KMS-11 (cell line): ENCODE measurements around the gene CPA3.

Source experiments
- H2AFZ ChIP-seq: fragments of 200-600 bp; sonication (generic); 2 replicates; pipeline ENCODE4 v1.6.1; 2016; ENCODE audit warnings: antibody characterized with exemption, mixed run types, low read depth
- H3K27ac ChIP-seq: fragments of 200-600 bp; sonication (generic); 2 replicates; pipeline ENCODE4 v1.6.1; 2016; ENCODE audit warnings: mild to moderate bottlenecking, mixed run types
- H3K27me3 ChIP-seq: fragments of 200-600 bp; sonication (generic); 2 replicates; pipeline ENCODE4 v1.6.1; 2017; ENCODE audit warnings: mild to moderate bottlenecking, low read depth, mixed run types, moderate library complexity; ENCODE audit not compliant: insufficient read depth
- H3K36me3 ChIP-seq: fragments of 200-600 bp; sonication (generic); 2 replicates; pipeline ENCODE4 v1.6.1; 2017; ENCODE audit warnings: mild to moderate bottlenecking, mixed run types; ENCODE audit not compliant: insufficient read depth
- H3K4me1 ChIP-seq: fragments of 200-600 bp; sonication (generic); 2 replicates; pipeline ENCODE4 v1.6.1; 2016; ENCODE audit warnings: mild to moderate bottlenecking, low read depth, mixed run types; ENCODE audit not compliant: poor library complexity, severe bottlenecking
- H3K4me2 ChIP-seq: fragments of 200-600 bp; sonication (generic); 2 replicates; pipeline ENCODE4 v1.7.0; 2016; ENCODE audit warnings: mild to moderate bottlenecking, mixed run types
- H3K4me3 ChIP-seq: fragments of 200-600 bp; sonication (generic); IDR thresholded peaks from 2 replicates; pipeline ENCODE4 v1.6.1; 2017; ENCODE audit warnings: low read depth, low read length, mixed read lengths; ENCODE audit not compliant: insufficient read depth
- H3K79me2 ChIP-seq: fragments of 200-600 bp; sonication (generic); 2 replicates; pipeline ENCODE4 v1.6.1; 2016; ENCODE audit warnings: low read depth, mixed run types; ENCODE audit not compliant: insufficient read depth
- H3K9ac ChIP-seq: fragments of 200-600 bp; sonication (generic); 2 replicates; pipeline ENCODE4 v1.6.1; 2016; ENCODE audit warnings: mild to moderate bottlenecking, mixed run types
- H4K20me1 ChIP-seq: fragments of 200-600 bp; sonication (generic); 2 replicates; pipeline ENCODE4 v1.6.1; 2016; ENCODE audit warnings: mild to moderate bottlenecking, mixed run types; ENCODE audit not compliant: insufficient read depth
- TF ChIP-seq, protein P1 (sequence below): fragments of 200-600 bp; sonication (generic); conservative IDR thresholded peaks from 2 replicates; pipeline ENCODE4 v1.6.1; 2017; ENCODE audit warnings: low read depth, mild to moderate bottlenecking, antibody characterized with exemption, low read length, moderate library complexity, mixed read lengths

The CPA3 gene

DNA sequence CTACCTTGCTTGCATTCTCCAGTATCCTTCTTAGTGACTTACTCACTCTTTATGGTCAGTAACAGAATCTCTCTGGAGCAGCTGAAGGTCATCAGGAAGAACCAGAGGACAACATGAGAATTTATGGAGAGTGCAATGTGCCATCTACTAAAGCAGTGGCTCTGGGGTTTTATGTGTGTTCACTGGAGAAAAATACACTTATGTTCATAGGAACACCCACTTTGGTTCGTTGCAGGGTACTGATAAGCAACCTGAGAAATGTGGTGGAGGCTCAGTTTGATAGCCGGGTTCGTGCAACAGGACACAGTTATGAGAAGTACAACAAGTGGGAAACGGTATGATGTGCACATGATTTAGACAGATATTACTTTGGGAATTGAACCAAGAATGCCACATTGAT, 24.6 kb upstream of the CPA3 start:
- Histone ChIP-seq H3K4me3 (no peak overlapping the region), H2AFZ (no peak overlapping the region), H4K20me1 (no peaks in the 10 kb centered on the region), H3K9ac (no peak overlapping the region), H3K36me3 (no peaks in the 10 kb centered on the region), H3K4me1 (no peaks in the 10 kb centered on the region), H3K79me2 (no peaks in the 10 kb centered on the region), H3K27me3 (no peaks in the 10 kb centered on the region), H3K4me2 (no peak overlapping the region), H3K27ac (no peak overlapping the region)
- TF ChIP-seq, protein P1, sequence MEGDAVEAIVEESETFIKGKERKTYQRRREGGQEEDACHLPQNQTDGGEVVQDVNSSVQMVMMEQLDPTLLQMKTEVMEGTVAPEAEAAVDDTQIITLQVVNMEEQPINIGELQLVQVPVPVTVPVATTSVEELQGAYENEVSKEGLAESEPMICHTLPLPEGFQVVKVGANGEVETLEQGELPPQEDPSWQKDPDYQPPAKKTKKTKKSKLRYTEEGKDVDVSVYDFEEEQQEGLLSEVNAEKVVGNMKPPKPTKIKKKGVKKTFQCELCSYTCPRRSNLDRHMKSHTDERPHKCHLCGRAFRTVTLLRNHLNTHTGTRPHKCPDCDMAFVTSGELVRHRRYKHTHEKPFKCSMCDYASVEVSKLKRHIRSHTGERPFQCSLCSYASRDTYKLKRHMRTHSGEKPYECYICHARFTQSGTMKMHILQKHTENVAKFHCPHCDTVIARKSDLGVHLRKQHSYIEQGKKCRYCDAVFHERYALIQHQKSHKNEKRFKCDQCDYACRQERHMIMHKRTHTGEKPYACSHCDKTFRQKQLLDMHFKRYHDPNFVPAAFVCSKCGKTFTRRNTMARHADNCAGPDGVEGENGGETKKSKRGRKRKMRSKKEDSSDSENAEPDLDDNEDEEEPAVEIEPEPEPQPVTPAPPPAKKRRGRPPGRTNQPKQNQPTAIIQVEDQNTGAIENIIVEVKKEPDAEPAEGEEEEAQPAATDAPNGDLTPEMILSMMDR: no peak

DNA sequence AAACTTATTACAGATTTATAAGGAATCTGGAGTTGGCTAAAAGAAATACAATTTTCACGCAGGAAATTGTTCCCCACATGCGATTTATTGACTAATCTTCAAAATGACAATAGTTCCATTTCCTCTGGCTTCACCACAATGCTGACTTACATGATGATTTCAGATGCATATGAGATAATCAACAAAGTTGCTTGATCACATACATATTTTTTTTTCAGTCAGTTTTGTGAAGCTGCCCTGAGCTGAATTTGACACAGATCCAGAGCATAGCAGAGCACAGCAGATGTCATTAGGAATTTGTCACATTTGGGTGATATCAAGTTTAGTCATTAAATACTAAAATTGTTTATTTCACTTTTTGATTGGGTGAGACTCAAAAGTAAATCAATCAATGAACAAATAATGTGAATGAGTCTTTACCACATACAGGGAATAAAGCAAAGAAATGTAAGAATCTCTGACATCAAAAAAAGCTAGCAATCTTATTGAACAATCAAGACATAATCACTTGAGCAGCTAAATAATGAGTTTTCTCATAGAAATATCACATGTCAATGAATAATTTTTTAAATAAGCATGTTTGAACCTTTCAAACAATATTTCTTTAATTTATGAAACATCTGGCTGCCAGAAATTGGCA, 19.2 kb upstream of the CPA3 start:
- Histone ChIP-seq H3K4me1 (no peaks in the 10 kb centered on the region), H2AFZ (no peak overlapping the region), H3K4me2 (no peak overlapping the region), H3K79me2 (no peaks in the 10 kb centered on the region), H3K27me3 (no peaks in the 10 kb centered on the region), H3K4me3 (no peak overlapping the region), H3K27ac (no peak overlapping the region), H4K20me1 (no peaks in the 10 kb centered on the region), H3K9ac (no peak overlapping the region), H3K36me3 (no peaks in the 10 kb centered on the region)
- TF ChIP-seq, protein P1: no peak

- no peak overlapping the region for H3K9ac ChIP-seq
- H3K27ac ChIP-seq: no peak overlapping the region
- H3K79me2 ChIP-seq: no peaks in the 10 kb centered on the region
- no peak overlapping the region for H2AFZ ChIP-seq
- H3K36me3 ChIP-seq: no peaks in the 10 kb centered on the region
- no peak overlapping the region for H3K4me2 ChIP-seq
- H3K4me3 ChIP-seq: no peak overlapping the region
- H4K20me1 ChIP-seq: no peaks in the 10 kb centered on the region
- TF ChIP-seq, protein P1: no peak
- H3K27me3 ChIP-seq: no peaks in the 10 kb centered on the region
- no peaks in the 10 kb centered on the region for H3K4me1 ChIP-seq
Measured at GRCh38 chr3:148847351-148847750, 17.7 kb upstream of the CPA3 start.

DNA sequence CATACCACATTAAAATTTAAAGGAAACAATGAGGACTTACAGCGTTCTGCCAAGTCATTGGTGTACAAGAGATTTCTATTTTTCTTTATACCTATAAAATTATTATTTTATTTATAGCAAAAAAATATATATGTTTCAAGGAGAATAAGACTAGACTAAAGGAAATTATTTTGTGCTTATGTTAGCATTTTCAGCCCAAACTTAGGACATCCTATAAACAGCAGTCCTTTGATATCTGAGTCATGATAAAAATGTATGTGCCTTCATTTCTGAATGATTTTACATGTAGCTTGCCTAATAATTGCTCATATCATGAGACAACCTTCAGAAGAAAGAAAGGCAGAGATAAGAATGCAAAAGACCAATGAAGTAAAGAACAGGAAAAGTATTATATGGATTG, 16.7 kb upstream of the CPA3 start:
- Histone ChIP-seq H3K4me2 (no peak overlapping the region), H3K9ac (no peak overlapping the region), H3K27ac (no peak overlapping the region), H3K36me3 (no peaks in the 10 kb centered on the region), H3K79me2 (no peaks in the 10 kb centered on the region), H3K4me1 (no peaks in the 10 kb centered on the region), H3K4me3 (no peak overlapping the region), H4K20me1 (no peaks in the 10 kb centered on the region), H2AFZ (no peak overlapping the region), H3K27me3 (no peaks in the 10 kb centered on the region)
- TF ChIP-seq, protein P1: no peak
